ENCODE data around the gene BPGM.

BPGM gene

GRCh38 chr7:134695321-134695860 lies 48.7 kb downstream of the BPGM start:
- Histone ChIP-seq H3K27ac (ENCODE audit: low read depth, low read length, poor library complexity, severe bottlenecking) (no peak overlapping the region), H3K4me3 (ENCODE audit: low read depth, low read length, poor library complexity, severe bottlenecking) (no peak overlapping the region), H2AFZ (ENCODE audit: low read length) (no peak overlapping the region), H3K36me3 (ENCODE audit: insufficient read depth, low read length) (no peaks in the 10 kb centered on the region), H3F3A (ENCODE audit: insufficient read depth, low read length) (no peaks in the 10 kb centered on the region), H4K20me1 (ENCODE audit: insufficient read depth, low read length) (no peaks in the 10 kb centered on the region), H3K27me3 (ENCODE audit: insufficient read depth, low read length) (no peaks in the 10 kb centered on the region), H3K4me2 (ENCODE audit: low read length) (no peak overlapping the region), H3K4me1 (ENCODE audit: insufficient read depth, low read length, severe bottlenecking) (no peaks in the 10 kb centered on the region), H3K9ac (ENCODE audit: low read length) (no peak overlapping the region), H3K9me3 (ENCODE audit: low read length) (no peaks in the 10 kb centered on the region), H3K79me2 (ENCODE audit: insufficient read depth, low read length) (no peaks in the 10 kb centered on the region), H3K9me2 (ENCODE audit: low read depth, low read length) (no peaks in the 10 kb centered on the region)
- TF ChIP-seq CTCF (IDR thresholded peaks at IDR 0.05; ENCODE audit: low read length) (no peak), EZH2 (IDR thresholded peaks at IDR 0.05; ENCODE audit: borderline replicate concordance, low read length) (no peak)

- TF ChIP-seq EZH2 (IDR thresholded peaks at IDR 0.05; ENCODE audit: borderline replicate concordance, low read length) (no peak), CTCF (IDR thresholded peaks at IDR 0.05; ENCODE audit: low read length) (no peak)
- H3K4me3 ChIP-seq (ENCODE audit: low read depth, low read length, poor library complexity, severe bottlenecking) = no peak overlapping the region
These were observed 49.6 kb downstream of the BPGM start for GRCh38 chr7:134696261-134696660.

GRCh38 chr7:134697205-134697886 lies 50.7 kb downstream of the BPGM start:
- H3K4me1 ChIP-seq (ENCODE audit: insufficient read depth, low read length, severe bottlenecking) = no peaks in the 10 kb centered on the region

More at GRCh38 chr7:134696261-134696660, 49.6 kb downstream of the BPGM start:
- Histone ChIP-seq H3F3A (ENCODE audit: insufficient read depth, low read length) (no peaks in the 10 kb centered on the region), H2AFZ (ENCODE audit: low read length) (no peak overlapping the region), H3K79me2 (ENCODE audit: insufficient read depth, low read length) (no peaks in the 10 kb centered on the region), H3K9me3 (ENCODE audit: low read length) (no peaks in the 10 kb centered on the region), H3K27ac (ENCODE audit: low read depth, low read length, poor library complexity, severe bottlenecking) (no peak overlapping the region), H3K4me1 (ENCODE audit: insufficient read depth, low read length, severe bottlenecking) (no peaks in the 10 kb centered on the region), H3K9me2 (ENCODE audit: low read depth, low read length) (no peaks in the 10 kb centered on the region), H4K20me1 (ENCODE audit: insufficient read depth, low read length) (no peaks in the 10 kb centered on the region), H3K27me3 (ENCODE audit: insufficient read depth, low read length) (0 out of 2 replicates have a peak, but pooled peaks cover 1% of the 10 kb centered on the region), H3K4me2 (ENCODE audit: low read length) (no peak overlapping the region), H3K36me3 (ENCODE audit: insufficient read depth, low read length) (no peaks in the 10 kb centered on the region), H3K9ac (ENCODE audit: low read length) (no peak overlapping the region)

More at GRCh38 chr7:134697205-134697886, 50.7 kb downstream of the BPGM start:
- no peaks in the 10 kb centered on the region for H3F3A ChIP-seq (ENCODE audit: insufficient read depth, low read length)
- no peaks in the 10 kb centered on the region for H3K9me2 ChIP-seq (ENCODE audit: low read depth, low read length)
- no peaks in the 10 kb centered on the region for H3K9me3 ChIP-seq (ENCODE audit: low read length)
- H4K20me1 ChIP-seq (ENCODE audit: insufficient read depth, low read length) = no peaks in the 10 kb centered on the region
- no peak overlapping the region for H3K4me3 ChIP-seq (ENCODE audit: low read depth, low read length, poor library complexity, severe bottlenecking)
- peaks cover 6% of the 10 kb centered on the region; the same call in 1 of the 2 replicates for H3K27me3 ChIP-seq (ENCODE audit: insufficient read depth, low read length)
- no peaks in the 10 kb centered on the region for H3K79me2 ChIP-seq (ENCODE audit: insufficient read depth, low read length)
- no peak overlapping the region for H2AFZ ChIP-seq (ENCODE audit: low read length)
- no peak overlapping the region for H3K4me2 ChIP-seq (ENCODE audit: low read length)
- H3K36me3 ChIP-seq (ENCODE audit: insufficient read depth, low read length) = no peaks in the 10 kb centered on the region
- H3K9ac ChIP-seq (ENCODE audit: low read length) = no peak overlapping the region
- H3K27ac ChIP-seq (ENCODE audit: low read depth, low read length, poor library complexity, severe bottlenecking) = no peak overlapping the region
- no peak for TF ChIP-seq EZH2 (IDR thresholded peaks at IDR 0.05; ENCODE audit: borderline replicate concordance, low read length)
- TF ChIP-seq CTCF (IDR thresholded peaks at IDR 0.05; ENCODE audit: low read length) = no peak
